Type B pancreatic cell (in vitro differentiated cells): ENCODE data around the gene PHACTR1. TPM values are rescaled to one million over a fixed set of nuclear protein-coding genes. Genes with fewer than 3 reads are reported as not detected.
A peak's percentile ranks its signal among the peaks of the same experiment; 100 is the strongest.

ENCODE experiments used
- DNase-seq: peaks from one replicate; pipeline ENCODE4 v3.0.0; 2021; ENCODE audit warnings: mixed read lengths; ENCODE audit not compliant: unreplicated experiment; ENCODE audit errors: extremely low spot score
- H3K27ac Mint-ChIP-seq: 2 replicates; pipeline ENCODE4 v1.8.0; 2021; ENCODE audit warnings: mild to moderate bottlenecking, mixed read lengths
- H3K27me3 Mint-ChIP-seq: 2 replicates; pipeline ENCODE4 v1.8.0; 2021; ENCODE audit warnings: mixed read lengths
- H3K36me3 Mint-ChIP-seq: 2 replicates; pipeline ENCODE4 v1.8.0; 2021; ENCODE audit warnings: mixed read lengths
- H3K4me1 Mint-ChIP-seq: one replicate; pipeline ENCODE4 v1.8.0; 2021; ENCODE audit warnings: mixed read lengths; ENCODE audit not compliant: unreplicated experiment
- H3K4me3 Mint-ChIP-seq: 2 replicates; pipeline ENCODE4 v1.8.0; 2021; ENCODE audit warnings: mild to moderate bottlenecking, mixed read lengths
- H3K9me3 Mint-ChIP-seq: 2 replicates; pipeline ENCODE4 v1.8.0; 2021; ENCODE audit warnings: mixed read lengths
- total RNA-seq: library from RNA; stranded (reverse); gene quantifications from 2 replicates; pipeline ENCODE4 v1.2.1, GENCODE V29; 2021; ENCODE audit warnings: low replicate concordance
- TF ChIP-seq, protein P1 (sequence below): fragments of 200-600 bp; sonication (generic); conservative IDR thresholded peaks from 2 replicates; pipeline ENCODE4 v1.5.0; 2021; ENCODE audit warnings: antibody characterized with exemption, mild to moderate bottlenecking

Gene PHACTR1
- total RNA-seq, 1 donor from 2014 or later: 12.3 TPM

DNA sequence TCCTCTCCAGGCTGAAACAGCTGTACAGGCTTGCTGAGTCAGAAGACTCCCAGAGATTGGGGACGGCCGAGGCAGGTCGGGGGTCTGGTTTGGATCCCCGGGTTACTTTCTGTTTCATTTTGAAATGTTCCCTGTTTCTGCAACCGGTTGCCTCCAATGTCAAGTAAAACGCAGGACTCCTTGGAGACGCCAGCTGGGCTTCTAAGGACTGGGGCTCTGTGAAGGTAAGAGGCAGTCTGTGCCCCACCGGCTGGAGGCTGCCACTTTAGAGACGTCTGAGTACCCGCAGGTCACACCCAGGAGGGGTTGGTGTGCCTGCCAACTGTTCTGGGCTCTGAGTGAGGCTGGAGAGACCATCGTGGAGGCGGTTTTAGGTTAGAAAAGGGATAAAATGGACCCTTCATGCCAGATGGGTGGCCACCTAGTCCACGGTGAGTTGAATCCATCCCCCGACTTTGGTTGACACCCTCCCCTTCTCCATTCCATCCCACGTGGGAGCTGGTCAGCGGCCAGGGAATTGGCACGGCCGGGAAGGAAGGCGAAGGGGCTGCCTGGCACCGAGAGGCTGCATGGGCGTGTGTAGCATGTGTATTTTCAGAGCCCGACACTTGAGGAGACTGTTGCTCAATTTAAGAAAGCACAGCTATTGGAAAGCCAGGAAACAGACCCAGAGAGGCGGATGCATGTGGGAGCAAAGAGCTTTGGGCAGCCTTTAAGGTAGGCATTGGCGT lies 240.9 kb downstream of the PHACTR1 start:
- TF ChIP-seq, protein P1, sequence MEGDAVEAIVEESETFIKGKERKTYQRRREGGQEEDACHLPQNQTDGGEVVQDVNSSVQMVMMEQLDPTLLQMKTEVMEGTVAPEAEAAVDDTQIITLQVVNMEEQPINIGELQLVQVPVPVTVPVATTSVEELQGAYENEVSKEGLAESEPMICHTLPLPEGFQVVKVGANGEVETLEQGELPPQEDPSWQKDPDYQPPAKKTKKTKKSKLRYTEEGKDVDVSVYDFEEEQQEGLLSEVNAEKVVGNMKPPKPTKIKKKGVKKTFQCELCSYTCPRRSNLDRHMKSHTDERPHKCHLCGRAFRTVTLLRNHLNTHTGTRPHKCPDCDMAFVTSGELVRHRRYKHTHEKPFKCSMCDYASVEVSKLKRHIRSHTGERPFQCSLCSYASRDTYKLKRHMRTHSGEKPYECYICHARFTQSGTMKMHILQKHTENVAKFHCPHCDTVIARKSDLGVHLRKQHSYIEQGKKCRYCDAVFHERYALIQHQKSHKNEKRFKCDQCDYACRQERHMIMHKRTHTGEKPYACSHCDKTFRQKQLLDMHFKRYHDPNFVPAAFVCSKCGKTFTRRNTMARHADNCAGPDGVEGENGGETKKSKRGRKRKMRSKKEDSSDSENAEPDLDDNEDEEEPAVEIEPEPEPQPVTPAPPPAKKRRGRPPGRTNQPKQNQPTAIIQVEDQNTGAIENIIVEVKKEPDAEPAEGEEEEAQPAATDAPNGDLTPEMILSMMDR: no peak
- H3K4me1 Mint-ChIP-seq: peaks cover 25% of the 10 kb centered on the region
- H3K4me3 Mint-ChIP-seq: peak overlapping the region; percentile 72
- DNase-seq: no peak
- H3K9me3 Mint-ChIP-seq: no peaks in the 10 kb centered on the region
- H3K36me3 Mint-ChIP-seq: no peaks in the 10 kb centered on the region
- no peak overlapping the region for H3K27ac Mint-ChIP-seq
- peaks cover 67% of the 10 kb centered on the region for H3K27me3 Mint-ChIP-seq

DNA sequence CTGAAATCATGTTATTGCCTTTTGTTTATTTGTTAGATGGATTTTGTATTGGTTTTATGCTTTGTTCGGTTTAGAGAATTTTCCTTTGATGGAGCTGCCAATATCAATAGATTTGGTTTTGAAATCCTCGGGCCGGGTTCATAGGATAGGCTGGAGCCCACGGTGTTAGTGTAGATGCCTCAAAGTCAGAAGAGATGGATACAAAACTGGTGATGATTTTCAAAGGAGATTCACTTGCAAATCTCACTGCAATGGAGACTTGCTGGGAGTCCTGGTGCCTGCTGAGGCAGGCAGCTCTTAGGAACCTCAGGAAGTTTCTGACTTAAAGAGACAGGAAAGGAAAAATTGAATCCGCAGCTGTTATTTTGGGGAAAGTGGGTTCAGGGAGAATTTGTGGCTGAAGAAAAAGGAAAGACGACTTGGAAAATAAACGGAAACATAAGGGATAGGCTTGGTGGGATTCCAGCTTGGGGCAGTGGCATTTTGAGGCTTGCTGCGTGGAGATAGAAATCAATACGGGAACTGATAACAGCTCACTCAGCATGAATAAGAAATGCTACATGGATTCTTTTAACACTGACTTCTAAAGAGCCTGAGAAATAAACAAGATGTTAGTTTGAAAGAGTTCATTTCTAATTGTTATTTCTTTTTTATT lies 241.6 kb downstream of the PHACTR1 start:
- peaks cover 67% of the 10 kb centered on the region for H3K27me3 Mint-ChIP-seq
- H3K4me1 Mint-ChIP-seq: peaks cover 22% of the 10 kb centered on the region
- no peaks in the 10 kb centered on the region for H3K9me3 Mint-ChIP-seq
- no peaks in the 10 kb centered on the region for H3K36me3 Mint-ChIP-seq
- H3K27ac Mint-ChIP-seq: no peak overlapping the region
- TF ChIP-seq, protein P1: no peak
- peak overlapping the region; percentile 72 for H3K4me3 Mint-ChIP-seq
- no peak for DNase-seq

DNA sequence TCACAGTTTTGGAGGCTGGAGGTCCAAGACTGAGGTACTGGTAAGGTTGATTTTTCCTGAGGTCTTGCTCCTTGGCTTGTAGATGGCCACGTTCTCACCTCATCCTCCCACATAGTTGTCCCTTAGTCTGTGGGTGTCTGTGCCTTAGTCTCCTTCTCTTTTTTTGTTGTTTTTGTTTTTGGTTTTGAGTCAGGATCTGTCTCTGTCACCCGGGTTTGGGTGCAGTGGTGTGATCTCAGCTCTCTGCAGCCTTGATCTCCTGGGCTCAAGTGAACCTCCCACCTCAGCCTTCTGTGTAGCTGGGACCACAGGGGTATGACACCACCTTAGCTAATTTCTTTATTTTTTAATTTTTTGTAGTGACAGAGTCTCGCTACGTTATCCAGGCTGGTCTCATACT lies 245.2 kb downstream of the PHACTR1 start:
- Mint-ChIP-seq H3K27me3 (peaks cover 46% of the 10 kb centered on the region), H3K4me3 (no peak overlapping the region), H3K27ac (no peak overlapping the region), H3K4me1 (peaks cover 11% of the 10 kb centered on the region), H3K36me3 (no peaks in the 10 kb centered on the region), H3K9me3 (no peaks in the 10 kb centered on the region)
- TF ChIP-seq, protein P1: no peak
- DNase-seq: no peak

DNA sequence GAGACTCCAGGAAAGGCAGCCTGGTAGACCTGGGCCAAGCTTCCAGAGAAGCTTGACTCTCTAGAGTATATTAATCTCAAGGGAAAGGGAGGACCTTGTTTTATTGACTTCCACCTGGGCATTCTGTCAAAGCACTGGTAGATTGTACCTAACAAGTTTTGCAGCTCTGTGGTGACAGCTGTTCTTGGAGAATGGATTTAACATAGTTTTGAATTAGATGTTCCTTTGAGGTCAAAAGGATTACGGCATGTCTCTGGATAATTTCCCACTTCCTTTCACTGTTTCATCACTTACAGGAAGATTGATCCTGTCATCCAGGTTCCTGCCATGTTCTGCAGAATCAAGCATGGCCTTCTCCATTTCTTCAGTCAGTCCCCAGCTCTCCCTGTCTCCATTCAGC lies 246.0 kb downstream of the PHACTR1 start:
- Mint-ChIP-seq H3K36me3 (no peaks in the 10 kb centered on the region), H3K27me3 (peaks cover 39% of the 10 kb centered on the region), H3K27ac (no peak overlapping the region), H3K9me3 (no peaks in the 10 kb centered on the region), H3K4me3 (no peak overlapping the region), H3K4me1 (peaks cover 11% of the 10 kb centered on the region)
- TF ChIP-seq, protein P1: no peak
- no peak for DNase-seq

DNA sequence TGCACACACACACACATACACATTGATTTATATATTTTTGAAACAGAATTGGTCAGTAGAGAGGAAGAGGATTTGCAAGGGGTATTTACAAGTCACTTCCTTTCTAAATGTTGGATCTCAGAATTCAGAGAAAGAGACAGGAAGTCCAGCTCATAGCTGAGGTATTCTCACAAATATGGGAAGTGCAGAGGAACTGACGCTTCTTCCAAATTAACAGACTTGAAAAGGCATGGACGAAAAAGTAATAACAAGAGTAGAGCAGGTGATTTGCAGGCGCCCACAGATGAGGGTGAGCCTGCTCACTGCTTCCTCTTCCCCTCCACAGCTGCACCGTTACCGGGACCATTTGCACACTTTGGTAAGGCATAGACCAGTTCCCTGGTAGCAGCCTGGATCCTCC lies 246.4 kb downstream of the PHACTR1 start:
- no peak for DNase-seq
- Mint-ChIP-seq H3K36me3 (no peaks in the 10 kb centered on the region), H3K4me3 (no peak overlapping the region), H3K4me1 (peaks cover 6% of the 10 kb centered on the region), H3K27me3 (peaks cover 34% of the 10 kb centered on the region), H3K27ac (no peak overlapping the region), H3K9me3 (no peaks in the 10 kb centered on the region)
- TF ChIP-seq, protein P1: no peak
